Coronary artery (tissue), 2 donors: ENCODE results near the gene XXYLT1.

Experiments
- DNase-seq: peaks from one replicate; pipeline ENCODE4 v3.0.0-alpha.2; 2017; ENCODE audit warnings: low spot score
- H3K27ac ChIP-seq, 2 donors: fragments of 200-600 bp; sonication (generic); one replicate each; pipeline ENCODE4 v1.5.1; 2016 to 2019
- H3K4me3 ChIP-seq: fragments of 200-600 bp; sonication (generic); 2 replicates; pipeline ENCODE4 v1.5.1; 2016; ENCODE audit warnings: mild to moderate bottlenecking, moderate library complexity
- TF ChIP-seq, protein P1 (sequence below): fragments of 200-600 bp; sonication (generic); IDR thresholded peaks from one replicate; pipeline ENCODE4 v1.5.1; 2019; ENCODE audit warnings: antibody characterized with exemption

The XXYLT1 gene

DNA sequence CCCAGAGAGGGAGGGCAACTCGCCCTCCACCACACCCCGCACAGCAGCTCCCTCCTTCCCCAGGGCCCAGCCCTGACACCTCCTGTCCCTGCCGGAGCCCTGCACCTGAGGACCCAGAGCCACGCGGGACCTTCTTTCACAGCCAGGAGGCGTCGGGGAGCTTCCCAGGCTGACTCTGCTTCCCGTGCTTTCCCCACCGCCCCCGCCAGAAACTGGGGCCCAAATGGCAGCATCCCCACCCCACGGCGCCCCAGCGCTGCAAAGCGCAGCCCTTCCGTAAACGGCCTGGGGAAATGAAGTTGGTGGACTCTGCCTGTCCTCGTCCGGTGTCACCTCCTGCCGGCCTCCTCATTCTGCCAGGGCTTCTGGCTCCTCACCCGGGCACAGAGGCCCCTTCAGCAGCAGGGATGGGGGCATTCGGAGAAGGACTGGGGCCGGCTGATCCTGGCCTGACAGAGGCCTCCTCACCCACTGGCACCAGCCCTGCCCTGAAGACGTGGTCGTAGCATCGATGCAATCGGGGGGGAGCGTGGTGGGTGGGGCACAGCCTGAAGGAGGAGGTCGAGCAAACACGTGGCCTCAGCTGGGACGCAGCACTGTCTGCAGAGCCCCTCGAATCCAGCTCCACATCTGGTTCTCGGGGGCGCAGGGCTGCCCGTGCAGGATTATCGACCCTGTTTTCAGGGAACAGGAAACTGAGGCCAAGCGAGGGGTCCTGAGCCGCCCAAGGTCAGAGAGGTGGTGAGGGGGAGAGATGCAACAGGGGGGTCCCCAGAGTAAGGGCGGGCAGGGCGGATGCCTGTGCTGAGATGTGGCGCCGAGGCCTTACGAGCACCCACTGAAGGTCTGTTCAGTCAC, 235.4 kb downstream of the XXYLT1 start:
- H3K27ac ChIP-seq: no peak overlapping the region
- DNase-seq: no peak
- TF ChIP-seq, protein P1, sequence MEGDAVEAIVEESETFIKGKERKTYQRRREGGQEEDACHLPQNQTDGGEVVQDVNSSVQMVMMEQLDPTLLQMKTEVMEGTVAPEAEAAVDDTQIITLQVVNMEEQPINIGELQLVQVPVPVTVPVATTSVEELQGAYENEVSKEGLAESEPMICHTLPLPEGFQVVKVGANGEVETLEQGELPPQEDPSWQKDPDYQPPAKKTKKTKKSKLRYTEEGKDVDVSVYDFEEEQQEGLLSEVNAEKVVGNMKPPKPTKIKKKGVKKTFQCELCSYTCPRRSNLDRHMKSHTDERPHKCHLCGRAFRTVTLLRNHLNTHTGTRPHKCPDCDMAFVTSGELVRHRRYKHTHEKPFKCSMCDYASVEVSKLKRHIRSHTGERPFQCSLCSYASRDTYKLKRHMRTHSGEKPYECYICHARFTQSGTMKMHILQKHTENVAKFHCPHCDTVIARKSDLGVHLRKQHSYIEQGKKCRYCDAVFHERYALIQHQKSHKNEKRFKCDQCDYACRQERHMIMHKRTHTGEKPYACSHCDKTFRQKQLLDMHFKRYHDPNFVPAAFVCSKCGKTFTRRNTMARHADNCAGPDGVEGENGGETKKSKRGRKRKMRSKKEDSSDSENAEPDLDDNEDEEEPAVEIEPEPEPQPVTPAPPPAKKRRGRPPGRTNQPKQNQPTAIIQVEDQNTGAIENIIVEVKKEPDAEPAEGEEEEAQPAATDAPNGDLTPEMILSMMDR: no peak
- no peak overlapping the region for H3K4me3 ChIP-seq

DNA sequence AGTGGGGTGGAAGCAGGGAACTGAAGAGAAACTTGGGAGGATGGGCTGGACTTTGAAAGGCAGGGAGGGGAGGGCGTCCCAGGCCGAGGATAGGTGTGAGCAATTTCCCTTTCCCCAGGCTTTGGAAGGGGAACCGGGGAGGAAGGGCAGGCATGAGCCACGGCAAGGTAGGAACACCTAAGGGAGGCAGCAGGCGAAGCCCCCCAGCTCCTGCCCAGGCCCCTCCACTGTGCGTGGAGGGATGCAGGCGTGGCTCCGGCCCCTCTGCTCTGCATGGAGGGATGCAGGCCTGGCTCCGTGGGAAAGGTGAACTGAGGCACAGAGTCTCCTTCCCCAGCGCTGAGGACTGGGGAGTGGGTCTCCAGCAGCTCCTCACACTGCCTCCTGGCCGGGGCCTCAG, 236.4 kb downstream of the XXYLT1 start:
- H3K4me3 ChIP-seq: no peak overlapping the region
- no peak for DNase-seq
- no peak overlapping the region for H3K27ac ChIP-seq
- TF ChIP-seq, protein P1: no peak

DNA sequence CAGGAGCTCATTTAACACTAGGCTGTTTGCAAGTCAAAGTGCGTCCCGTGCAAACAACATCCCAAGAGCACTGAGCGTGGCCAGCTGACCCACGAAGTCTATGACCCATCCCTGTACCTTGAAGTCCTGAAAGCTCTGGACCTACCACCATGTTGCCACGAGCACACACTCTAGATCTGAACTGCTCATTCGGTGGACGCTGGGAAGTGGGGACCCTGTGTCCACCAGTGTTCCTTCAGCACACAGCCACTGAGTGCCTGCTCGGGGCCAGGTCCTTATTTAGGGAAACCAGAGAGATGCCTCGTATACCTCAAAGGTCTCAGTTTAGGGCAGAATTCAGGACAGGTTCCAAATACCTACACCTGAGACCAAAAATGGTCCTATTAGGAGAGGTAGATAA, 236.9 kb downstream of the XXYLT1 start:
- TF ChIP-seq, protein P1: no peak
- no peak for DNase-seq
- no peak overlapping the region for H3K4me3 ChIP-seq
- no peak overlapping the region for H3K27ac ChIP-seq

DNA sequence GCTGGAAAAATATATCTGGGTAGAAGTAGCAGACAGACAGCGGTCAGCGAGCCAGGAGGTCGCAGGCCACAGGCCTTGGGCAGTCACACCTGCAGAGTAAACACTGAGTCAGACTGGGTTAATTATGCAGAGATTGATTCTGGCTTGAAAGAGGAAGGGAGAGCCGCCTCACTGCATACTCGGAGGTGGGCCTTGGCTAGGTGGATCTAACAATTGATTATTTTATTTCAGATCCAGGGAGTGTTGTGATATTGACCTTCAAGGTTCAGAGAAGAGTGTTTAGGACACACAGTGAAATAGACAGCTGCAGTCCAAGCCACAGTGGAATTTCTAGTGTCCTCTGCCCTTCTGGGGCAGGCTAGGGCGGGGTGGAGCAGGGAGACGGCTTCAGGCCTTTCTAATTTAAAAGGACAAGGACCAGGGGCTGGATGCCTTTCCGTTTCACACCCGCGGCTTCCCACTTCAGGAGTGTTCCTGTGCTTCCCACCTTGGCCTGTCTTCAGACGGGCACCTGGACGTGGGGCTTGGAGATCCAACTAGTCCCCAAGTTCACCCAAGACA, 237.3 kb downstream of the XXYLT1 start:
- H3K27ac ChIP-seq: no peak overlapping the region
- DNase-seq: no peak
- TF ChIP-seq, protein P1: no peak
- no peak overlapping the region for H3K4me3 ChIP-seq

DNA sequence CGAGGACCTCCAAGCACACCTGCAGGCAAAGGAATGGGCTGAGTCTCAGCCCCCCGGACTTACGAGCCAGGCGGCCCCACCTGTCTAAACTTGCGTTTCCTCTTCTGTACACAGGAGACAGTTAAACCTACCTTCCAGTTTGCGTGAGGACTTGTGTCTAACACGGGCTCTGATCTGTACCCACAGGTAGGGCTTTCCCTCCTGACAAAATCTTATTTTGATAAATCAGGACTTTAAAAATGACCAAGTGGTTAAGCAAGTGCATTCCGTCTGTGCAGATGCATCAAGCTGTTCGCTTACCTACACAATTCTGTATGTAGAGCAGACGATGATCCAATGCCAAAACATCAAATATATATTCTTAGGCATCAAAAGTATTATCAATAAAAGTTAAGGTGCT, 238.0 kb downstream of the XXYLT1 start:
- DNase-seq: no peak
- no peak overlapping the region for H3K4me3 ChIP-seq
- H3K27ac ChIP-seq: no peak overlapping the region
- TF ChIP-seq, protein P1: no peak

DNA sequence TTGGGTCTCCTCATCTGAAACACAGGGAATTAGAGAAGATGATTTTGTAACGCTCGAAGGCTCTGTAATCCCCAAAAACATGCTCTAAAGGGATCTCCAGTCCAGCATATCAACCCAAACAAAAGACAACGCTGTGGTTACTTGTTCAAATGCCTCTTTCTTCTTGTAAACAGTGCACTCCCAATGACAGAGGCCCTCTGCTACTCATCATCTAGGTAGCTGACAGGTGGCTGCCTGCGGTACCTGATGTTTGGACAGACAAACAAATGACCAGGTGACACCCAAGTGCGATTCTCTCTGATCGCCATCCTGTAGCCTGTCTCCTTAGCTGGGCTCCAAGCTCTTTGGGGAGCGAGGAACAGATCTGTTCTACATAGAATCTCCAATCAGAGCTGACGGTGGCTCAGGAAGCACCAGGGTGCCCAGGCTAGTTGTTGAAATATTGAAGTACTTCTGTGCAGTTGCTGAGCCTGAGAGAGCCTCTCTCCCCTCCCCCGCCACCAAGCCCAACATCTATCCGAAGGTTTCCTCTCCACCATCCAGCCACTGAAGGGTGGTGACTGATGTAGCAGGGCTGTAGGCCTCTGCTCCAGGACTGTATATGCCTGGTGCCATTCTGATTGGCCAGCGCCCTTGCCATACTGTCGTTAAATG, 238.7 kb downstream of the XXYLT1 start:
- Histone ChIP-seq H3K4me3 (no peak overlapping the region), H3K27ac (no peak overlapping the region)
- no peak for DNase-seq
- TF ChIP-seq, protein P1: no peak
